NT2/D1 (cell line): Measurements from ENCODE around the gene ZNF747.

Experiments
- YY1 ChIP-seq: IDR thresholded peaks from 2 replicates; pipeline ENCODE4 v1.6.1; 2011; ENCODE audit not compliant: insufficient read length, insufficient read depth
- ZNF274 ChIP-seq: IDR thresholded peaks from 2 replicates; pipeline ENCODE4 v1.6.1; 2011; ENCODE audit warnings: mild to moderate bottlenecking, low read depth, low read length

DNA sequence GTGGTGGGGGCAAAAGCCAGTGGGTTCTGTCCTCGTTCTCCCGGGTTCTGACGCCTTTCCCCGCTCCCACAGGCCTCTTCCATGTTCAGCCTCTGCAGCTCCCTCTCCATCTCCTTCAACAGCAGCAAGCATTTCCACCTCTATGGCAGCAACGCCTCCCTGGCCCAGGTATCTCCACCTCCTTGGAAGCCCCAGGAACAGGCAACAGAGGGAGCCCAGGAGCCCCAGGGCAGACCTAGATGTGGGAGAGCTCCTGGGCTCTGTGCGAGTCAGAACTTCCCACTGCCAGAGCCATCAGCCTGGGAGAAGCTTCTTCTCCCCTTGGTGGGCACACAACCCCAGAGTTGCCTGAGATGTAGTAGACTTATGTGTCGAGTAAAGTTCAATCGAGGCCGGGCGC, 16.1 kb downstream of the ZNF747 start:
- no peak for TF ChIP-seq YY1
- no peak for TF ChIP-seq ZNF274
